Smooth muscle cell of the brain vasculature (primary cell): Measurements from ENCODE around the gene WNK1.

Experiments used
- DNase-seq: peaks from one replicate; pipeline ENCODE4 v3.0.0-alpha.2; 2012; ENCODE audit warnings: low read depth, low spot score

The WNK1 gene

GRCh38 chr12:949453-950191, 197.2 kb downstream of the WNK1 start, which contains the start of gene RAD52:
Gene RAD52 (minus strand): TSS chr12:949694. CDS start chr12:933058, 16,636 bp downstream.
- peak; percentile 95 for DNase-seq

GRCh38 chr12:951176-951575, 198.8 kb downstream of the WNK1 start:
- no peak for DNase-seq

- DNase-seq: no peak
These were observed 201.4 kb downstream of the WNK1 start for GRCh38 chr12:953776-954175.

- DNase-seq: no peak
These were observed 202.4 kb downstream of the WNK1 start for GRCh38 chr12:954741-955140.

- DNase-seq: no peak
These were observed 203.6 kb downstream of the WNK1 start for GRCh38 chr12:955939-956338.

- DNase-seq: no peak
These were observed 206.3 kb downstream of the WNK1 start for GRCh38 chr12:958588-959123.
